ENCODE results near the gene SLC22A23. TPM values are rescaled to one million over a fixed set of nuclear protein-coding genes. Genes with fewer than 3 reads are reported as not detected.

The SLC22A23 gene
- total RNA-seq, 2 donors from 2014 or later = 85.7 to 89.5 TPM

DNA sequence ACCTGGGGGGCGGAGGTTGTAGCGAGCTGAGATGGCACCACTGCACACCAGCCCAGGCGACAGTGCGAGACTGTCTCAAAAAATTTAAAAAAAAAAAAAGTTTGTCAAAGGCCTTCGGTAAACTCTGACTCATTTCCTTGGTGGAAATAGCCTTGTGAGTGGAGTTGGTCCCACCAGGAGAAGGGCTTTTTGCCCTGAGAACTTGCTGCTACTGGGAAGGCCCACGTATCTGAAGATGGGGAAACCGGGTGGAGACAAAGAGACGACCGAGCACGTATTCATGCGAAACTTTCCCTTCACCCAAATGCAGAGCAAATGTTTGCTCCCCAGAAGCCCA is 51.7 kb downstream of the SLC22A23 start:
- H3K9ac ChIP-seq (ENCODE audit: low read depth in 2 of 2, low read length in 2 of 2) = peak overlapping the region in 1 of 2 donors; percentile 28
- intact Hi-C loops (cut with DNase I) = no loop called here
- H3K27ac ChIP-seq = peak overlapping the region; percentile 69
- no peak for DNase-seq
- TF ChIP-seq, protein P1, sequence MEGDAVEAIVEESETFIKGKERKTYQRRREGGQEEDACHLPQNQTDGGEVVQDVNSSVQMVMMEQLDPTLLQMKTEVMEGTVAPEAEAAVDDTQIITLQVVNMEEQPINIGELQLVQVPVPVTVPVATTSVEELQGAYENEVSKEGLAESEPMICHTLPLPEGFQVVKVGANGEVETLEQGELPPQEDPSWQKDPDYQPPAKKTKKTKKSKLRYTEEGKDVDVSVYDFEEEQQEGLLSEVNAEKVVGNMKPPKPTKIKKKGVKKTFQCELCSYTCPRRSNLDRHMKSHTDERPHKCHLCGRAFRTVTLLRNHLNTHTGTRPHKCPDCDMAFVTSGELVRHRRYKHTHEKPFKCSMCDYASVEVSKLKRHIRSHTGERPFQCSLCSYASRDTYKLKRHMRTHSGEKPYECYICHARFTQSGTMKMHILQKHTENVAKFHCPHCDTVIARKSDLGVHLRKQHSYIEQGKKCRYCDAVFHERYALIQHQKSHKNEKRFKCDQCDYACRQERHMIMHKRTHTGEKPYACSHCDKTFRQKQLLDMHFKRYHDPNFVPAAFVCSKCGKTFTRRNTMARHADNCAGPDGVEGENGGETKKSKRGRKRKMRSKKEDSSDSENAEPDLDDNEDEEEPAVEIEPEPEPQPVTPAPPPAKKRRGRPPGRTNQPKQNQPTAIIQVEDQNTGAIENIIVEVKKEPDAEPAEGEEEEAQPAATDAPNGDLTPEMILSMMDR (IDR thresholded peaks at IDR 0.05) = no peak
- no peaks in the 10 kb centered on the region for H3K9me3 ChIP-seq
- H3K4me3 ChIP-seq = no peak overlapping the region
- no peaks in the 10 kb centered on the region for H3K36me3 ChIP-seq
- H3K27me3 ChIP-seq = no peaks in the 10 kb centered on the region
- H3K4me1 ChIP-seq = peaks cover 16% of the 10 kb centered on the region

GRCh38 chr6:3403238-3404173 is 53.3 kb downstream of the SLC22A23 start:
- TF ChIP-seq, protein P1 (IDR thresholded peaks at IDR 0.05) = no peak
- Histone ChIP-seq H3K9me3 (no peaks in the 10 kb centered on the region), H3K27me3 (no peaks in the 10 kb centered on the region), H3K9ac (ENCODE audit: low read depth in 2 of 2, low read length in 2 of 2) (peak overlapping the region in 1 of 2 donors; percentile 72), H3K27ac (peak overlapping the region; percentile 58), H3K4me3 (no peak overlapping the region), H3K36me3 (no peaks in the 10 kb centered on the region), H3K4me1 (peaks cover 16% of the 10 kb centered on the region)
- peak; percentile 87 for DNase-seq
- intact Hi-C loops (cut with DNase I) = no loop called here

- no peaks in the 10 kb centered on the region for H3K27me3 ChIP-seq
- DNase-seq = peak; percentile 63
- H3K4me3 ChIP-seq = no peak overlapping the region
- H3K36me3 ChIP-seq = no peaks in the 10 kb centered on the region
- TF ChIP-seq, protein P1 (IDR thresholded peaks at IDR 0.05) = no peak
- intact Hi-C loops (cut with DNase I) = no loop called here
- peak overlapping the region; percentile 19 to 72 for H3K9ac ChIP-seq (ENCODE audit: low read depth in 2 of 2, low read length in 2 of 2)
- peaks cover 16% of the 10 kb centered on the region for H3K4me1 ChIP-seq
- no peaks in the 10 kb centered on the region for H3K9me3 ChIP-seq
- H3K27ac ChIP-seq = peak overlapping the region; percentile 58
Measured at GRCh38 chr6:3402310-3403237, 54.3 kb downstream of the SLC22A23 start.

GRCh38 chr6:3400162-3400561 is 56.7 kb downstream of the SLC22A23 start:
- no peaks in the 10 kb centered on the region for H3K27me3 ChIP-seq
- peak overlapping the region; percentile 78 for H3K27ac ChIP-seq
- no peak overlapping the region for H3K4me3 ChIP-seq
- H3K36me3 ChIP-seq = no peaks in the 10 kb centered on the region
- no peak overlapping the region for H3K9ac ChIP-seq (ENCODE audit: low read depth in 2 of 2, low read length in 2 of 2)
- TF ChIP-seq, protein P1 (IDR thresholded peaks at IDR 0.05) = no peak
- no peaks in the 10 kb centered on the region for H3K9me3 ChIP-seq
- DNase-seq = no peak
- intact Hi-C loops (cut with DNase I) = no loop called here
- H3K4me1 ChIP-seq = peaks cover 16% of the 10 kb centered on the region

Data from colonic mucosa (tissue), 4 donors.